Measurements from ENCODE around the gene FAM107B.

The FAM107B gene

GRCh38 chr10:14507781-14508180, 266.9 kb downstream of the FAM107B start:
- H3K27ac ChIP-seq: no peak overlapping the region
- intact Hi-C loops (cut with DNase I; ENCODE audit: low total_unique reads): no loop called here
- H3K9me3 ChIP-seq: no peaks in the 10 kb centered on the region
- no peak for DNase-seq
- H3K4me1 ChIP-seq: no peaks in the 10 kb centered on the region
- no peaks in the 10 kb centered on the region for H3K36me3 ChIP-seq
- TF ChIP-seq, protein P1, sequence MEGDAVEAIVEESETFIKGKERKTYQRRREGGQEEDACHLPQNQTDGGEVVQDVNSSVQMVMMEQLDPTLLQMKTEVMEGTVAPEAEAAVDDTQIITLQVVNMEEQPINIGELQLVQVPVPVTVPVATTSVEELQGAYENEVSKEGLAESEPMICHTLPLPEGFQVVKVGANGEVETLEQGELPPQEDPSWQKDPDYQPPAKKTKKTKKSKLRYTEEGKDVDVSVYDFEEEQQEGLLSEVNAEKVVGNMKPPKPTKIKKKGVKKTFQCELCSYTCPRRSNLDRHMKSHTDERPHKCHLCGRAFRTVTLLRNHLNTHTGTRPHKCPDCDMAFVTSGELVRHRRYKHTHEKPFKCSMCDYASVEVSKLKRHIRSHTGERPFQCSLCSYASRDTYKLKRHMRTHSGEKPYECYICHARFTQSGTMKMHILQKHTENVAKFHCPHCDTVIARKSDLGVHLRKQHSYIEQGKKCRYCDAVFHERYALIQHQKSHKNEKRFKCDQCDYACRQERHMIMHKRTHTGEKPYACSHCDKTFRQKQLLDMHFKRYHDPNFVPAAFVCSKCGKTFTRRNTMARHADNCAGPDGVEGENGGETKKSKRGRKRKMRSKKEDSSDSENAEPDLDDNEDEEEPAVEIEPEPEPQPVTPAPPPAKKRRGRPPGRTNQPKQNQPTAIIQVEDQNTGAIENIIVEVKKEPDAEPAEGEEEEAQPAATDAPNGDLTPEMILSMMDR (IDR thresholded peaks at IDR 0.05): no peak
- no peak overlapping the region for H3K4me3 ChIP-seq
- H3K27me3 ChIP-seq: no peaks in the 10 kb centered on the region

- H3K27me3 ChIP-seq: no peaks in the 10 kb centered on the region
- H3K4me3 ChIP-seq: no peak overlapping the region
- no peaks in the 10 kb centered on the region for H3K36me3 ChIP-seq
- DNase-seq: no peak
- intact Hi-C loops (cut with DNase I; ENCODE audit: low total_unique reads): no loop called here
- no peaks in the 10 kb centered on the region for H3K9me3 ChIP-seq
- TF ChIP-seq, protein P1 (IDR thresholded peaks at IDR 0.05): no peak
- no peaks in the 10 kb centered on the region for H3K4me1 ChIP-seq
- H3K27ac ChIP-seq: no peak overlapping the region
Observed at GRCh38 chr10:14507176-14507575, 267.5 kb downstream of the FAM107B start.

GRCh38 chr10:14502431-14502830, 272.3 kb downstream of the FAM107B start:
- no peak overlapping the region for H3K27ac ChIP-seq
- H3K27me3 ChIP-seq: no peaks in the 10 kb centered on the region
- intact Hi-C loops (cut with DNase I; ENCODE audit: low total_unique reads): no loop called here
- H3K36me3 ChIP-seq: no peaks in the 10 kb centered on the region
- H3K4me1 ChIP-seq: peaks cover 0 to 10% (median 5%) of the 10 kb centered on the region in 4 donors
- no peak for DNase-seq
- H3K4me3 ChIP-seq: no peak overlapping the region
- H3K9me3 ChIP-seq: no peaks in the 10 kb centered on the region
- TF ChIP-seq, protein P1 (IDR thresholded peaks at IDR 0.05): no peak

- no peak overlapping the region for H3K4me3 ChIP-seq
- intact Hi-C loops (cut with DNase I; ENCODE audit: low total_unique reads): no loop called here
- peaks cover 0 to 10% (median 5%) of the 10 kb centered on the region in 4 donors for H3K4me1 ChIP-seq
- H3K9me3 ChIP-seq: no peaks in the 10 kb centered on the region
- H3K27me3 ChIP-seq: no peaks in the 10 kb centered on the region
- no peaks in the 10 kb centered on the region for H3K36me3 ChIP-seq
- TF ChIP-seq, protein P1 (IDR thresholded peaks at IDR 0.05): no peak
- DNase-seq: no peak
- no peak overlapping the region for H3K27ac ChIP-seq
Observed at GRCh38 chr10:14500172-14500765, 274.4 kb downstream of the FAM107B start.

DNA sequence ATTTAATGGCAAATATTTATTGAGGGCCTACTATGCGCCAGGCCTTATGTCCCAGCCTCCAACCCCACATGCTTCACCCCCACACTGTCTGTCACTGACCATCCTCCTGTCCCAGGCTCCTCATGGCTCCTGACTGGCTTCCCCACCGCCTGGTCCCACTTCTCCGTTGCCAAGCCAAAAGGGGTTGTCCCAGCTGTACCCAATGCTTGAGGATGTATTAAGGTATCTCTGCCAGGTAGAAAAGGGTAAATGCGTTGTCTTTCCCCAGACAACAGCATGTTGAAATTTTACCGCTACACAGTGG, 275.1 kb downstream of the FAM107B start:
- Histone ChIP-seq H3K27me3 (no peaks in the 10 kb centered on the region), H3K4me3 (no peak overlapping the region), H3K4me1 (peaks cover 0 to 10% (median 5%) of the 10 kb centered on the region in 4 donors), H3K36me3 (no peaks in the 10 kb centered on the region), H3K27ac (peak overlapping the region in 1 of 2 donors; percentile 51), H3K9me3 (no peaks in the 10 kb centered on the region)
- no peak for DNase-seq
- intact Hi-C loops (cut with DNase I; ENCODE audit: low total_unique reads): loop anchor here (5.0 kb wide), 1 partner anchor 323 kb away; no protein-coding TSS in a partner anchor
- TF ChIP-seq, protein P1 (IDR thresholded peaks at IDR 0.05): no peak

DNA sequence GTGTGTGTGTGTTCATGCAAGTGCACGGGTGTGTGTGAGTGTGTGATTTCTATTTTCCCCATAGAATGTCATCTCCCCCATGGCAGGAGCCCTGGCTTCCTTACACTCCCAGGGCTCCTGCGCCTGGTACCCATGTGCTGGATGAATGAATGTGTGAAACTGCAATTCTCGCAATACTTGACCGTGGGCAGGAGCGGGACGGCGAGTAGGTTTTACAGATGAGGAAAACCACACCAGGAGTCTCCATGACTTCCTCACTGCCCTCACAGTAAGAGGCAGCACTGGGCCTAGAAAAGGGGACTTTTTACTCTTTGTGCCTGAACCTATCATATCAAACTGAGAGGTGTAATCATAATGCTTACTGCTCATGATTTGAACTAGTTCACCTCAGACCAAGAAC, 276.4 kb downstream of the FAM107B start:
- intact Hi-C loops (cut with DNase I; ENCODE audit: low total_unique reads): loop anchor here (5.0 kb wide), 1 partner anchor 324 kb away; no protein-coding TSS in a partner anchor

More for the DNA sequence above, 276.4 kb downstream of the FAM107B start:
- no peak overlapping the region for H3K4me3 ChIP-seq
- TF ChIP-seq, protein P1 (IDR thresholded peaks at IDR 0.05): no peak
- DNase-seq: no peak
- H3K27me3 ChIP-seq: no peaks in the 10 kb centered on the region
- no peaks in the 10 kb centered on the region for H3K9me3 ChIP-seq
- peaks cover 0 to 10% (median 5%) of the 10 kb centered on the region in 4 donors for H3K4me1 ChIP-seq
- H3K27ac ChIP-seq: peak overlapping the region in 1 of 2 donors; percentile 51
- no peaks in the 10 kb centered on the region for H3K36me3 ChIP-seq

Measured in tibial artery (tissue), 4 donors.